GM19463 (cell line): Measurements from ENCODE around the gene LMNA.
A peak's percentile ranks its signal among the peaks of the same experiment; 100 is the strongest.

Experiments used
- ATAC-seq: cut with Tn5 transposase; IDR thresholded peaks from one replicate; pipeline ENCODE4 v1.9.1; 2021; ENCODE audit warnings: mild to moderate bottlenecking, moderate library complexity; ENCODE audit not compliant: unreplicated experiment

Gene LMNA

DNA sequence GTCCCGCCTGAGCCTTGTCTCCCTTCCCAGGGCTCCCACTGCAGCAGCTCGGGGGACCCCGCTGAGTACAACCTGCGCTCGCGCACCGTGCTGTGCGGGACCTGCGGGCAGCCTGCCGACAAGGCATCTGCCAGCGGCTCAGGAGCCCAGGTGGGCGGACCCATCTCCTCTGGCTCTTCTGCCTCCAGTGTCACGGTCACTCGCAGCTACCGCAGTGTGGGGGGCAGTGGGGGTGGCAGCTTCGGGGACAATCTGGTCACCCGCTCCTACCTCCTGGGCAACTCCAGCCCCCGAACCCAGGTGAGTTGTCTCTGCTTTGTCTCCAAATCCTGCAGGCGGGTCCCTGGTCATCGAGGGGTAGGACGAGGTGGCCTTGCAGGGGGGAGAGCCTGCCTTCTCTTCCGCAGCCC, 24.0 kb downstream of the LMNA start:
- no peak for ATAC-seq

DNA sequence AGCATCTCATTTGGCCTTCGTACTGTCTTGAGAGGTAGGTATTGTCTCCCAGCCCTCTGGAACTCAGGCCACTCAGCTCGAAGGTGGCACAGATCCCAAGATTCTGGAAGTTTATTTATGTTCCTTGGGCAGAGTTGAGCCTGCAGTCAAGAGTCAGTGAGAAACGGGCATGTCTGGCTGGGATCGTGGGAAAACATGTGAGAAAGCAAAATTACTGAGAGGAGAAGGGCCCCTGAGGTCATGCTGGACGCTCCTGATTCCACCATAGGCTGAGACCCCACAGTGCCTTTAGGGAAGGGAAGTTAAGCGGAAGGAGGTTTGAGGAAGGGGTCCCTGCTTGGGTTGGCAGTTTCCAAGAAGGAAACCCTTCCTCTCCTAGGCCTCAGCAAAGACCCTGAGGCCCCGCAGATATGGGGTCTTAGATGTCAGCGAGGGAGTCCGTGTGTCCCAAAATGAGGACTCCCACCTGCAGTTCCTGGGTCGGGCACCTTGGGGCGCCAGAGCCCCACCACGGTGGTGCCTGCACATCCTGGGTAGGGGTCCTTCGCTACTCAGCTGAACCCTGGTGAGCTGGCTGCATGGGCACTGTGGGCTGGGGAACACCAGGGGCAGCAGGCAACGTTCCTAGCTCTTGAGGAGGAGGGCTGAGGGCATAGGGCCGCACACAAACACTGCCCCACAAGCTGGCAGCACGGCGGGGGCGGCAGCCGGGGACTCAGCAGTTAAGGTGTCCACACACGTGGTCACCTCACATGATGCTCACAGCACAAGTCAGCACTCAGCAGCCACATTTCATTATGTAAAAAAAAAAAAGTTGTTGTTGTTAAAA, 26.6 kb downstream of the LMNA start:
- no peak for ATAC-seq

DNA sequence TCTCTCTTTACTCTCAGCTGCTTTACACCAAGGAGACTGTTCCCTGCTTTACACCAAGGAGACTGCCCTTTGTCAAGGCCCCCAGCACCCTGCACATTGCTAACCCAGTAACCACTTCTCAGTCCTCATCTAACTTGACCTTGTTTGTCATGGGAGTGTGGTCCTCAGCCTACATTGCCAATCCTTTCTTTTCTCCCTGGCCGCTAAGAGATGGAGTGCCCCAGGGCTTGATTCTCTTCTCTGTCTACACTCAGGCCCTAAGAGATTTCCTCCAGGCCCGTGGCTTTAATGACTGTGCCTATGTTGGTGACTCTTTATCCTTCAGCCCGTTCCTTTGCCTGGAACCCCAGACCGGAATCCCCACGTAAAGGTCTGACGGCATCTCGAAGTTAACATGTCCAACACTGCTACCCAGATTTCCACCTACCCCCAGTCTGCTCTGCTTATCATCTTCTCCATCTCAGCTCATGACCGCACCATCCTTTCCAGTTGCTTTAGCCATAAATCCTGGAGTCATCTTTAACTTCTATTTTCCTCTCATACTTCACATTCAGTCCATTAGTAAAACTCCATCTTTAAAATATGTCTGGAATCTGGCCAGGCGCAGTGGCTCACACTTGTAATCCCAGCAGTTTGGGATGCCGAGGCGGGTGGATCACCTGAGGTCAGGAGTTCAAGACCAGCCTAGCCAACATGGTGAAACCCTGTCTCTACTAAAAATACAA, 29.4 kb downstream of the LMNA start:
- ATAC-seq, result no peak

DNA sequence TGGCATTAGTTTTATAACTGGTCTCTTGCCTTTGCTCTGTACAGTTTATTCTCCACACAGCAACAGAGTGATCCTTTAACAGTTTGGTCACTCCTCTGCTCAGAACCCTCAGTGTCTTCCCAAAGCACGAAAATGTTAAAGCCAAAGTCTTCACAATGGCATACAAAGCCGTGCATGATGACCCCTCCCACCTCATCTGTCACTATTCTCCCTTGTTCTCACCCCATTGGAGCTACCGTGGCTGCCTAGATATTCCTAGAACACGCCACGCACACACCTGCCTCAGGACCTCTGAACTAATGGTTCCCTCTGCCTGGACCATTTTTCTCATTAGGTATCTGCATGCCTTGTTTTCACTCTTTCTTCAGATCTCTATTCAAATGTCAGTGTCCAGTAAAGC, 30.2 kb downstream of the LMNA start:
- ATAC-seq, result no peak

DNA sequence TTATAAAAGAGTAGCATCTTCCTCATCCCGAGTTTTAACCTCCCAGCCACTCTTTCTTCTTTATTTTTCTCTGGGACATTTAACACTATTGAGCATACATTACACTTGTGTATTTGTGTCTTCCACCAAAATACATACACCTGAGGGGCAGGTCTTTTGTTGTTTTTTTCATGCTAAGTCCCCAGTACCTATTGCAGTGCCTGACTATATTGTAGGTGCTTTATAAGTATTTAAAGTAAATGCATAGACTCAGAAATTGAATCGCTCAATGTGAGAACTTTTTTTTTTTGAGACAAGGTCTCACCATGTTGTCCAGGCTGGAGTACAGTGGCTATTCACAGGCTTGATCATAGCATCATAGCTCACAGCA, 31.1 kb downstream of the LMNA start:
- ATAC-seq, result no peak

- no peak for ATAC-seq
These were observed 31.7 kb downstream of the LMNA start for GRCh38 chr1:156146020-156146768.

- ATAC-seq, result no peak
These were observed 32.4 kb downstream of the LMNA start for GRCh38 chr1:156146769-156147405.

DNA sequence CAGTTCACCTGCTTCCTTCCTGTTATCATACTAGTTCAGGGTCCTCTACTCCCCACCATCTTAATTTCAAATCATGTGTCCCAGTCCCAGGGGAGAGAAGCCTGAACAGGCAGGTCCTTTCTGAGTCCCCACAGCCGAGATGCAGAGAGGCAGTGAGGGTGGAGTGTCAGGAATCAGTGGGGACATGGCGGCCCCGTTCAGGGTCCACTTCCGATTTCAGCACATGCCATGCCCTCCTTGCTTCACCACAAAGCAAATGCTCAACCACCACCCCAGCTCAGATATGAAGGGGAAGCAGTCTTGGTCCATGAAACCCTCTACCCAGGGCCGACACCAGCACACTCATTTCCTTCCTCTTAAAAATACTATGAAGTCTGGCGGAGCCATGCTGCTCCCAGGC, 33.7 kb downstream of the LMNA start:
- ATAC-seq, result no peak

- peak; percentile 36 for ATAC-seq
These were observed 35.1 kb downstream of the LMNA start for GRCh38 chr1:156149374-156150332.

GRCh38 chr1:156150333-156151011, 36.0 kb downstream of the LMNA start:
- no peak for ATAC-seq

GRCh38 chr1:156151093-156151688, 36.7 kb downstream of the LMNA start:
- peak; percentile 33 for ATAC-seq

DNA sequence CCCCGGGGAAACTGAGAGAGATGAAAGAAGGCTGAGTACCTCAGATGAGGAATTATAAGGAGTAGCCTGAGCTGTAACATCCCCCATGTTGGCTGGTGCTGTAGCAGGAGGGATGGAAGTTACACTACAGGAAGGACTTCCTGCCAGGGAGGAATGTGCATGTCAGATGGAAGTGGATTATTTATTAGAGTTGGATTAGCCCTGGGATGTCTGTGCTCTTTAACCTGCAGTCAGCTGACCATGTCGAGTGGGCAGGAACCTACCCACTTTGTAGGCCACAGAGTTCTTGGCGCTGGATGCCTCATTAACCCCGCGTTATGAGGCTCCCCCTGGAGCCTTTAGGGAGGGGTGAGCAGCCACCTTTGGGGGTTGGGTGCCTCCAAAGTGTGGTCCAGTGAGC, 38.1 kb downstream of the LMNA start:
- no peak for ATAC-seq

DNA sequence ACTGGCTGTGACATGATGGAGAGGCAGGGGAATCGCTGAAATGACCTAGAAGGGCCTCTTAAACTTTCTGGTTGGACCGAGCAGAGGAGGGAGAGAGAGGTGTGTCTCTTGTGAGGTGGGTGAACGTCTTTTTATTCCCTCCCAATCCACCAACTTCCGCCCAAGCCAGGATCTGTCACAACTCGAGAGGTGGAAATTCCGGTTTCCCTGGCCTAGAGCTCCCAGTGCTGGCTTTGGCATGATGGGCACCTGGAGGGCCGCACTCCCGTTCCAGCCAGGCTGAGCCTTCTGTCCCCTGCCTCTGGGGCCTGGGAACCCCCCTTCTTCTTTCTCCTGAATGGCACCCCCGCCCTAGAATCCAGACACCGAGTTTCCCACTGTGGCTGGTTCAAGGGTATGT, 38.9 kb downstream of the LMNA start, which contains the start of gene SEMA4A:
TSS of gene SEMA4A (plus strand) at position 224 of the 400 bp plus-strand sequence. CDS start 994 bp downstream, outside the sequence.
- no peak for ATAC-seq

GRCh38 chr1:156154317-156154749, 39.8 kb downstream of the LMNA start:
- peak; percentile 57 for ATAC-seq

DNA sequence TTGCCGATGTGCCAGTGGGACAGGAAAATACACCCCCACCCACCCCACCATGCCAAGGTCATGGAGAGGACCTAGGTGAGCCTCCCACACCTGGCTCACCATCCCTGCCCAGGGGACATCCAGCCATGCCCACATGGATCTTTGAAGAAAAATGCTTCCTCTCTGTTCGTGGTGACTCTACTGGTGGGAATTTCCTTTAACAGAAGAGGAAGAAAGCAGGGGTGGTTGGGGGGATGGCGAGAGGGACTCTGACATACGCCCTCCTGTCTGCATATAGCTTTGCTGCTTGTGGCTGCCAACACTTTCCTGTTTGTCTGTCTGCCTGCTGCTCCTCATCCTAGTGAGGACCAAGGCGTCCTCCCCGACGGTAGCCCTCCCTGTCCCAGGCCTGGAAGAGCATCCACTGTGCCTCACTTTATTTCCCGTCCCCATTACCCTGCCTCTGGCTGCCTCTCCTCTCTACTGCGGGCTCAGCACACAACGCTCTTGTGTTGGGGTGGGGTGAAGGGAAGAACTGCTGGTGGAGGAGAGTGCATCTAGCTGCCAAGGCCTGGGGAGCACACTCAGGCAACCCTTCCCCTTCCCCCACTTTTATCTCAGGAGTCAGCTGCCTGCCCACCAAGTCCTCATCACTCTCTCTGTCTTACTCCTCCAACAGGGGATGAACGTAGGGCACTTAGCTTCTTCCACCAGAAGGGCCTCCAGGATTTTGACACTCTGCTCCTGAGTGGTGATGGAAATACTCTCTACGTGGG, 41.4 kb downstream of the LMNA start:
- no peak for ATAC-seq

DNA sequence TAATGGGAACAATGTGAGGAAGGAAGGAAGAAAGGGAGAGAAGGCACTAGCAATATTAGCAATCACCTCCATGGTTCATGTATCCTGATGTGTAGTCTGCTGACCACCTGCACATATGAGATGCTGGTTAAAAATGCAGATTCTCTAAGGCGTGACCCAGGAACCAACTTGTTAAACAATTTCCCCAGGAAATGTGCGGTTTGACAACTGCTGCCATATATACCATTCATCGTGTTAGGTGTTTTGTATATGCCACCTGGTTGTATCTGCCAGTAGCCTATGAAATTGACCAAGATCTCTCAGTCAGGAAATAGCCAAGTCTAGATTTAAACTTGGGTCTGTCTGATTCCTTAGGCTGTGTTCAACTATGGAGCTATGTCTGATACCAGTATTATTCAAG, 43.0 kb downstream of the LMNA start:
- ATAC-seq, result no peak

DNA sequence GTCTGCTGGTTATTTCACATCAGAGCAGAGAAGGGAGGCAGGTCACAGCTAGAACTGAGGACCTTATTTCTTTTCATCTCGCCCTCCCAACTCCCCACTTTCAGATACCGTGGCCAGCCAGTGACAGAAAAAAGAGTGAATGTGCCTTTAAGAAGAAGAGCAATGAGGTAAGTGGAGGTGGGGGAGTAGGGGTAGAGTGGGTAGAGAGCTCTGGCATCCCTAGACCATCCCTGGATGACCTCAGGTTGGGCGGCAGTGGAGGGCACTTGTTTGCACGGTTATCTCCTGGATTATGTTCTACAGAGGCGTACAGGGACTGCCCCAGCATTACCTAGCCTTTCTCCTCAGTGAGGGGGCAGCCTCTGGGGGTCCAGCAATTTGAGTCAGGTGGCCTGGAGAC, 43.5 kb downstream of the LMNA start:
- ATAC-seq, result no peak
